HEK293 (cell line): ENCODE data around the gene PPP4R4.
"Not testable (repeated sequence)": the region's sequence is repeated elsewhere in the genome, so short reads cannot be mapped to it uniquely, and the experiment has no call there.

Experiments used
- CTCF ChIA-PET: fragments of 350-600 bp; formaldehyde crosslinking; extraction: SDS; loops from one replicate; lab custom pipeline; 2021; ENCODE audit warnings: antibody characterized with exemption; lab: Yijun Ruan, JAX
- POLR2A ChIA-PET: fragments of 300-600 bp; formaldehyde crosslinking; extraction: SDS; loops from one replicate; lab custom pipeline; 2020; ENCODE audit warnings: antibody characterized with exemption, inconsistent platforms; lab: Yijun Ruan, JAX
- H3K27ac ChIP-seq: fragments of 200-500 bp; sonication (Bioruptor generic); 2 replicates; pipeline ENCODE4 v1.5.1; 2014; ENCODE audit warnings: low read depth, low read length, control low read depth, inconsistent platforms; ENCODE audit errors: extremely low read depth
- H3K36me3 ChIP-seq, 2 experiments: fragments of 200-500 bp in 1 of 2; sonication (Bioruptor generic) in 1 of 2; 1 replicate in 1 of 2; 2 replicates in 1 of 2; pipeline ENCODE4 v1.5.1; 2014 to 2017; ENCODE audit warnings: inconsistent platforms in 2 of 2, low read length in 2 of 2; ENCODE audit not compliant: control insufficient read depth in 2 of 2, insufficient read depth in 1 of 2
- H3K4me1 ChIP-seq: fragments of 200-500 bp; sonication (Bioruptor generic); 2 replicates; pipeline ENCODE4 v1.5.1; 2014; ENCODE audit warnings: mild to moderate bottlenecking, low read length, inconsistent platforms; ENCODE audit not compliant: control insufficient read depth, insufficient read depth
- H3K4me3 ChIP-seq: 2 replicates; pipeline ENCODE4 v1.5.1; 2011; ENCODE audit warnings: low read depth, mild to moderate bottlenecking, control low read depth, low read length, moderate library complexity
- H3K9me3 ChIP-seq: fragments of 200-500 bp; sonication (Bioruptor generic); 2 replicates; pipeline ENCODE4 v1.5.1; 2014; ENCODE audit warnings: low read depth, low read length, inconsistent platforms; ENCODE audit not compliant: control insufficient read depth, insufficient read depth
- EGR2 ChIP-seq: fragments of 450-650 bp; formaldehyde crosslinking; IDR thresholded peaks from 2 replicates; pipeline ENCODE4 v1.5.1; 2016; ENCODE audit warnings: low read depth, missing biosample characterization, missing genetic modification characterization
- GFI1B ChIP-seq: fragments of 450-650 bp; formaldehyde crosslinking; IDR thresholded peaks from 2 replicates; pipeline ENCODE4 v1.5.1; 2016; ENCODE audit warnings: missing biosample characterization, missing genetic modification characterization
- HOXD13 ChIP-seq: sonication (generic); formaldehyde crosslinking; IDR thresholded peaks from 2 replicates; pipeline ENCODE4 v1.8.0; 2022; ENCODE audit warnings: missing genetic modification reagents, borderline replicate concordance
- RBAK ChIP-seq: fragments of 450-650 bp; formaldehyde crosslinking; IDR thresholded peaks from 2 replicates; pipeline ENCODE4 v1.5.1; 2016; ENCODE audit warnings: missing biosample characterization, missing genetic modification characterization
- SCRT2 ChIP-seq: fragments of 450-650 bp; formaldehyde crosslinking; IDR thresholded peaks from 2 replicates; pipeline ENCODE4 v1.5.1; 2016; ENCODE audit warnings: missing biosample characterization, missing genetic modification characterization
- ZBTB17 ChIP-seq: fragments of 450-650 bp; formaldehyde crosslinking; IDR thresholded peaks from 2 replicates; pipeline ENCODE4 v1.5.1; 2016; ENCODE audit warnings: missing biosample characterization, missing genetic modification characterization
- ZBTB21 ChIP-seq: fragments of 450-650 bp; formaldehyde crosslinking; IDR thresholded peaks from 2 replicates; pipeline ENCODE4 v1.5.1; 2017; ENCODE audit warnings: missing biosample characterization, missing genetic modification characterization
- ZFP3 ChIP-seq: fragments of 450-650 bp; formaldehyde crosslinking; IDR thresholded peaks from 2 replicates; pipeline ENCODE4 v1.5.1; 2016; ENCODE audit warnings: low read depth, missing biosample characterization, missing genetic modification characterization
- ZFP37 ChIP-seq: fragments of 450-650 bp; formaldehyde crosslinking; IDR thresholded peaks from 2 replicates; pipeline ENCODE4 v1.5.1; 2016; ENCODE audit warnings: missing biosample characterization, missing genetic modification characterization
- ZNF112 ChIP-seq: fragments of 450-650 bp; formaldehyde crosslinking; IDR thresholded peaks from 2 replicates; pipeline ENCODE4 v1.5.0; 2017; ENCODE audit warnings: missing biosample characterization, missing genetic modification characterization
- ZNF133 ChIP-seq: fragments of 450-650 bp; formaldehyde crosslinking; IDR thresholded peaks from 2 replicates; pipeline ENCODE4 v1.5.1; 2016; ENCODE audit warnings: missing biosample characterization, missing genetic modification characterization
- ZNF140 ChIP-seq: fragments of 450-650 bp; formaldehyde crosslinking; IDR thresholded peaks from 2 replicates; pipeline ENCODE4 v1.5.1; 2016; ENCODE audit warnings: missing biosample characterization, missing genetic modification characterization
- ZNF175 ChIP-seq: fragments of 450-650 bp; formaldehyde crosslinking; IDR thresholded peaks from 2 replicates; pipeline ENCODE4 v1.5.1; 2016; ENCODE audit warnings: missing biosample characterization, missing genetic modification characterization
- ZNF184 ChIP-seq: fragments of 450-650 bp; IDR thresholded peaks from 2 replicates; pipeline ENCODE4 v1.5.1; 2018; ENCODE audit warnings: missing biosample characterization, mild to moderate bottlenecking, missing genetic modification characterization
- ZNF223 ChIP-seq: fragments of 450-650 bp; formaldehyde crosslinking; IDR thresholded peaks from 2 replicates; pipeline ENCODE4 v1.5.1; 2016; ENCODE audit warnings: missing biosample characterization, missing genetic modification characterization
- ZNF311 ChIP-seq: fragments of 450-650 bp; formaldehyde crosslinking; IDR thresholded peaks from 2 replicates; pipeline ENCODE4 v1.5.1; 2017; ENCODE audit warnings: missing biosample characterization, missing genetic modification characterization, borderline replicate concordance
- ZNF426 ChIP-seq: fragments of 450-650 bp; formaldehyde crosslinking; IDR thresholded peaks from 2 replicates; pipeline ENCODE4 v1.5.1; 2017; ENCODE audit warnings: missing biosample characterization, missing genetic modification characterization, mild to moderate bottlenecking, inconsistent platforms, moderate library complexity
- ZNF560 ChIP-seq: fragments of 450-650 bp; formaldehyde crosslinking; IDR thresholded peaks from 2 replicates; pipeline ENCODE4 v1.5.1; 2017; ENCODE audit warnings: missing biosample characterization, missing genetic modification characterization, borderline replicate concordance
- ZNF596 ChIP-seq: fragments of 450-650 bp; IDR thresholded peaks from 2 replicates; pipeline ENCODE4 v1.5.0; 2018; ENCODE audit warnings: missing biosample characterization, mild to moderate bottlenecking, missing genetic modification characterization, moderate library complexity
- ZNF629 ChIP-seq: fragments of 450-650 bp; formaldehyde crosslinking; IDR thresholded peaks from 2 replicates; pipeline ENCODE4 v1.5.1; 2017; ENCODE audit warnings: missing biosample characterization, missing genetic modification characterization
- ZNF677 ChIP-seq: fragments of 450-650 bp; IDR thresholded peaks from 2 replicates; pipeline ENCODE4 v1.5.0; 2018; ENCODE audit warnings: missing biosample characterization, mild to moderate bottlenecking, missing genetic modification characterization, moderate library complexity
- ZNF791 ChIP-seq: fragments of 450-650 bp; formaldehyde crosslinking; IDR thresholded peaks from 2 replicates; pipeline ENCODE4 v1.5.1; 2016; ENCODE audit warnings: missing biosample characterization, missing genetic modification characterization
- ZNF837 ChIP-seq: fragments of 450-650 bp; formaldehyde crosslinking; IDR thresholded peaks from 2 replicates; pipeline ENCODE4 v1.5.1; 2016; ENCODE audit warnings: missing biosample characterization, missing genetic modification characterization
- ZSCAN16 ChIP-seq: fragments of 450-650 bp; formaldehyde crosslinking; IDR thresholded peaks from 2 replicates; pipeline ENCODE4 v1.5.1; 2016; ENCODE audit warnings: missing biosample characterization, missing genetic modification characterization
- TF ChIP-seq, protein P1 (sequence below): fragments of 450-650 bp; formaldehyde crosslinking; conservative IDR thresholded peaks from 2 replicates; pipeline ENCODE4 v1.5.1; 2016; ENCODE audit warnings: low read depth, missing biosample characterization, missing genetic modification characterization
- TF ChIP-seq, protein P2 (sequence below): fragments of 450-650 bp; formaldehyde crosslinking; IDR thresholded peaks from 2 replicates; pipeline ENCODE4 v1.5.1; 2016; ENCODE audit warnings: missing biosample characterization, missing genetic modification characterization

PPP4R4 gene

DNA sequence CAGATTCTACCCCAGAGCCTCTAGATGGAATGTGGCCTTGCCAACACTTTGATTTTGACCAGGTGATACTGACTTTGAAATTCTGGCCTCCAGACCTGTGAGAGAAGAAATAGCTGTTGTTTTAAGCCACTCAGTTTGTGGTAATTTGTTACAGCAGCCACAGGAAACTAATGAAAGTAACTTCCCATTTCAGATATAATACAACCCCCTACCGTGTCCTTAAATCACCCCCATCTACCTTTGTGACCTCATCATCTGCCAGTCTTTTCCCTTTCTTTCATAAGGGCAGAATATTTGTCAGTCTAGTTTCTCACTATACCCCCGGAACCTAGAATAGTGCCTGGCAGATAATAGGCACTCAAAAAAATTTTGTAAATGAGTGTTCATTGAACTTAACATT is 39.6 kb downstream of the PPP4R4 start:
- CTCF ChIA-PET: no interaction called here
- TF ChIP-seq ZBTB21 (tag by site-specific recombination): no peak
- Histone ChIP-seq H3K9me3 (no peaks in the 10 kb centered on the region), H3K27ac (no peak overlapping the region), H3K4me1 (no peaks in the 10 kb centered on the region), H3K4me3 (no peak overlapping the region), H3K36me3 (no peaks in the 10 kb centered on the region)
- POLR2A ChIA-PET: no interaction called here

DNA sequence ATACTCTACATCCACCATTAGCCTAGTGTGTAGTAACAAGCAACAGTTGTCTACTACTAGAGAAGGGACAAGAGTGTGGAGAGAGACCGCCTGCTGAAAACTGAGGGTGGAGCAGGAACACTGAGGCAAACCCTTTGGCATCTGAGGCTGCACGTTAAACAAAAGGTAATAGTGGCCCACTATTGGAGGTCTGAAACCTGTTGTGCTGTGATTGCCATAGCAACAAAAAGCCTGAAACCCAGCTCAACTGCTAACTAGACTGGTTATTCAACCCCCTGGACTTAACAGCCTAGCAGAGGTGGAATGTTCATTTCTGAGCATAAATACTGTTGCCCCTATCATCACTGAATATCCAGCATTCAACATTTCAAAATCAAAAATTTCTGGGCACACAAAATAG is 43.0 kb downstream of the PPP4R4 start:
- no peak for TF ChIP-seq RBAK (tag by site-specific recombination)
- no peak for TF ChIP-seq ZNF175 (tag by site-specific recombination)
- TF ChIP-seq ZNF596: no peak
- no peak for TF ChIP-seq ZSCAN16 (tag by site-specific recombination)
- TF ChIP-seq HOXD13 (CRISPR knock-in tag): no peak
- TF ChIP-seq ZNF112 (tag by site-specific recombination): no peak
- TF ChIP-seq SCRT2 (tag by site-specific recombination): 0 out of 2 replicates have a peak, but pooled peaks have one; percentile 24
- TF ChIP-seq, all 188 proteins: peak for 1
- Histone ChIP-seq H3K9me3 (no peaks in the 10 kb centered on the region), H3K4me1 (no peaks in the 10 kb centered on the region), H3K27ac (no peak overlapping the region), H3K36me3 (no peaks in the 10 kb centered on the region), H3K4me3 (no peak overlapping the region)
- POLR2A ChIA-PET: no interaction called here
- CTCF ChIA-PET: interaction anchor here (0.7 to 1.3 kb wide), 2 partner anchors 36 to 201 kb away, joined by 3 to 4 read pairs; no protein-coding TSS in a partner anchor

DNA sequence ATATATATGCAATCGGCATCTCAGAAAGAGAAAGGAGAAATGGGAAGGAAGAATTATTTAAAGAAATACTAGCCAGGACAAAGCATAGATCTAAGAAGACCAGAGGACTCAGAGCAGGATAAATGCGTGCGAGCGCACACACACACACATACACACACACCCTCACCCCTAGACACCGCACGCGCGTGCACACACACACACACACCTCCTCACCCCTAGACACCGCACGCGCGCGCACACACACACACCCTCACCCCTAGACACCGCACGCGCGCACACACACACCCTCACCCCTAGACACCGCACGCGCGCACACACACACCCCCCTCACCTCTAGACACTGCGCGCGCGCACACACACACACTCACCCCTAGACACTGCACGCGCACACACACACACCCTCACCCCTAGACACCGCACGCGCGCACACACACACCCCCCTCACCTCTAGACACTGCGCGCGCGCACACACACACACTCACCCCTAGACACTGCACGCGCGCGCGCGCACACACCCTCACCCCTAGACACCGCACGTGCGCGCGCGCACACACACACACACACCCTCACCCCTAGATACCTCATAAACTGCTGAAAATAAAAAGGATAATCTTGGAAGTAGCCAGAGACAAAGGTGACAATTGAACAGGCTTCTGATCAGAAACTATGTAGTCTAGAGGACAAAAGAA is 44.2 kb downstream of the PPP4R4 start:
- H3K36me3 ChIP-seq, POLR2A ChIA-PET, H3K9me3 ChIP-seq, H3K4me3 ChIP-seq, H3K27ac ChIP-seq, CTCF ChIA-PET, H3K4me1 ChIP-seq: not testable (repeated sequence)

DNA sequence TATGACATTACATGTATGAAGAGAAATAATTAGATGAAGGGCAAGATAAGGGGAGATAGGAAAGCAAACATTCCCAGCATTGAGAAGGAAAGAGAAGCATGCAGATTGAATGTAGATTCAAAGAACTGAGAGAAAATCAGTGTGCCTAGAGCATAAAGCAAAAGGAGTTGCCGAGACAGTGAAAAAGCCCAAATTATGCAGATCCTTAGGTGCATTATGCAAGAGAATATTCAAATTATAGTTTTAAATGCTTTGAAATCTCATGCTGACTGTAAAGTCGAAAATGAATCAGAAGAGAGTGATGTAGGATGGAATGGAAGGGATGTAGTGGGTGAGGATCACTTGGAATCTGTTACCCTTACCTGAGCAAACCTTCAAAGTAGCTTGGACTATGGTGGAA is 49.9 kb downstream of the PPP4R4 start:
- Histone ChIP-seq H3K9me3 (no peaks in the 10 kb centered on the region), H3K4me1 (no peaks in the 10 kb centered on the region)
- CTCF ChIA-PET: interaction anchor here (0.7 kb wide), 1 partner anchor 87 kb away, joined by 3 read pairs; no protein-coding TSS in a partner anchor
- TF ChIP-seq GFI1B (tag by site-specific recombination): no peak
- TF ChIP-seq ZNF311 (tag by site-specific recombination): no peak
- no peak for TF ChIP-seq ZNF426 (tag by site-specific recombination)
- no peak for TF ChIP-seq ZNF223 (tag by site-specific recombination)
- TF ChIP-seq, protein P1, sequence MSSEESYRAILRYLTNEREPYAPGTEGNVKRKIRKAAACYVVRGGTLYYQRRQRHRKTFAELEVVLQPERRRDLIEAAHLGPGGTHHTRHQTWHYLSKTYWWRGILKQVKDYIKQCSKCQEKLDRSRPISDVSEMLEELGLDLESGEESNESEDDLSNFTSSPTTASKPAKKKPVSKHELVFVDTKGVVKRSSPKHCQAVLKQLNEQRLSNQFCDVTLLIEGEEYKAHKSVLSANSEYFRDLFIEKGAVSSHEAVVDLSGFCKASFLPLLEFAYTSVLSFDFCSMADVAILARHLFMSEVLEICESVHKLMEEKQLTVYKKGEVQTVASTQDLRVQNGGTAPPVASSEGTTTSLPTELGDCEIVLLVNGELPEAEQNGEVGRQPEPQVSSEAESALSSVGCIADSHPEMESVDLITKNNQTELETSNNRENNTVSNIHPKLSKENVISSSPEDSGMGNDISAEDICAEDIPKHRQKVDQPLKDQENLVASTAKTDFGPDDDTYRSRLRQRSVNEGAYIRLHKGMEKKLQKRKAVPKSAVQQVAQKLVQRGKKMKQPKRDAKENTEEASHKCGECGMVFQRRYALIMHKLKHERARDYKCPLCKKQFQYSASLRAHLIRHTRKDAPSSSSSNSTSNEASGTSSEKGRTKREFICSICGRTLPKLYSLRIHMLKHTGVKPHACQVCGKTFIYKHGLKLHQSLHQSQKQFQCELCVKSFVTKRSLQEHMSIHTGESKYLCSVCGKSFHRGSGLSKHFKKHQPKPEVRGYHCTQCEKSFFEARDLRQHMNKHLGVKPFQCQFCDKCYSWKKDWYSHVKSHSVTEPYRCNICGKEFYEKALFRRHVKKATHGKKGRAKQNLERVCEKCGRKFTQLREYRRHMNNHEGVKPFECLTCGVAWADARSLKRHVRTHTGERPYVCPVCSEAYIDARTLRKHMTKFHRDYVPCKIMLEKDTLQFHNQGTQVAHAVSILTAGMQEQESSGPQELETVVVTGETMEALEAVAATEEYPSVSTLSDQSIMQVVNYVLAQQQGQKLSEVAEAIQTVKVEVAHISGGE (tag by site-specific recombination): no peak
- TF ChIP-seq ZBTB17 (tag by site-specific recombination): no peak
- no peak for TF ChIP-seq ZNF629 (tag by site-specific recombination)
- no peak for TF ChIP-seq ZNF791 (tag by site-specific recombination)
- TF ChIP-seq ZNF133 (tag by site-specific recombination): no peak
- TF ChIP-seq, protein P2, sequence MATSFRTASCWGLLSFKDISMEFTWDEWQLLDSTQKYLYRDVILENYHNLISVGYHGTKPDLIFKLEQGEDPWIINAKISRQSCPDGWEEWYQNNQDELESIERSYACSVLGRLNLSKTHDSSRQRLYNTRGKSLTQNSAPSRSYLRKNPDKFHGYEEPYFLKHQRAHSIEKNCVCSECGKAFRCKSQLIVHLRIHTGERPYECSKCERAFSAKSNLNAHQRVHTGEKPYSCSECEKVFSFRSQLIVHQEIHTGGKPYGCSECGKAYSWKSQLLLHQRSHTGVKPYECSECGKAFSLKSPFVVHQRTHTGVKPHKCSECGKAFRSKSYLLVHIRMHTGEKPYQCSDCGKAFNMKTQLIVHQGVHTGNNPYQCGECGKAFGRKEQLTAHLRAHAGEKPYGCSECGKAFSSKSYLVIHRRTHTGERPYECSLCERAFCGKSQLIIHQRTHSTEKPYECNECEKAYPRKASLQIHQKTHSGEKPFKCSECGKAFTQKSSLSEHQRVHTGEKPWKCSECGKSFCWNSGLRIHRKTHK (tag by site-specific recombination): no peak
- TF ChIP-seq ZNF140 (tag by site-specific recombination): no peak
- no peak for TF ChIP-seq ZNF184 (tag by site-specific recombination)
- no peak for TF ChIP-seq ZNF837 (tag by site-specific recombination)
- TF ChIP-seq ZNF677 (tag by site-specific recombination): no peak
- TF ChIP-seq EGR2 (tag by site-specific recombination): no peak
- no peak for TF ChIP-seq ZNF560 (tag by site-specific recombination)
- no peak for TF ChIP-seq ZFP3
- no peak for TF ChIP-seq ZFP37 (tag by site-specific recombination)

More for the DNA sequence above, 49.9 kb downstream of the PPP4R4 start:
- no peak overlapping the region for H3K27ac ChIP-seq
- POLR2A ChIA-PET: no interaction called here
- H3K36me3 ChIP-seq: no peaks in the 10 kb centered on the region; a peak in 1 of 3 replicates
- no peak overlapping the region for H3K4me3 ChIP-seq
